ENCODE results near the gene CD300LB. TPM values are rescaled to one million over a fixed set of nuclear protein-coding genes. Genes with fewer than 3 reads are reported as not detected.

The CD300LB gene
- polyA plus RNA-seq, 2 of the 4 experiments (the other 2 are of a cell fraction), result not detected

DNA sequence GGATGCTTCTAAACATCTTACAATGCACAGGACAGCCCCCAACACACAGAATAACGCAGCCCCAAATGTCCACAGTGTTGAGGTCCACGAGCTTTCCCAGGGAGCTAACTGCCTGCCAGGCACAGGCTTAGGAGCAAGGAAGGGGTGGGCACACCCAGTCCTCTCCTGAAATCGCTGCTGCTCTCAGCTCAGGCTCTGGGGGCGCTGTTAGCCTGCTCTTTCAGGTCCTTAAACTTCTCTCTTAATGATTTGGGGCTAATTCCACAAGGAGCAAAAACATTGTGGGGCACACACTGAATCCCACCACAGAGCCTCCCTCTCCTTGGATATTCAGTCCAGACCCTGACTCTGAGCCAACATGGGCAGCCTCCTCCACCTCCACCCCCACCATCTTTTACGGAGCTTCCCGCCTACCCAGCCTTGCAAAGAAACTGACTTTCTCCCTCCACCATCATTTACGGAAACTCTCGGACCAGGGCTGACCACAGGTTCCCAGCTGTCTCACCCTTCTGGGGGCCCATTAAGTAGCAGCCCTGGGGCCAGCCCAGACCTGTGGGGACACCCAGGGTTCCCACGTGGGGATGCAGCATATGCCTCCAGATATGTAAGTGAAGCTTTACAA is 35.0 kb upstream of the CD300LB start:
- ATAC-seq, result peak in 1 of 2 experiments; percentile 67; a peak in 3 of 6 replicates
- FAIRE-seq, result peak; percentile 82
- CTCF ChIA-PET, result interaction anchor here (0.5 to 4.9 kb wide), 61 partner anchors 9 to 391 kb away, joined by 3 to 142 read pairs (median 5); partner anchors contain the start of genes BTBD17, CD300A, CD300C and CD300E

GRCh38 chr17:74565126-74565525 is 33.9 kb upstream of the CD300LB start:
- peaks cover 22% of the 10 kb centered on the region for H3K4me1 ChIP-seq
- H3K4me3 ChIP-seq, result no peak overlapping the region
- DNase-seq (ENCODE audit: low read depth in 1 of 2, low spot score in 1 of 2) (no peak), FAIRE-seq (no peak), ATAC-seq (no peak)
- H3K4me2 ChIP-seq, result no peak overlapping the region
- no peaks in the 10 kb centered on the region; the same call in 2 of the 3 replicates for H3K9me3 ChIP-seq
- no peak overlapping the region for H3K27ac ChIP-seq
- POLR2A ChIA-PET, result no interaction called here
- 44% methylated on average over 5 of the region's 5 CpGs for WGBS (ENCODE audit: missing lambda C conversion rate)
- TF ChIP-seq RCOR1 (IDR thresholded peaks at IDR 0.05; ENCODE audit: low read depth, low read length) (no peak), SMC3 (IDR thresholded peaks at IDR 0.05) (no peak), KDM5A (IDR thresholded peaks at IDR 0.05) (no peak), HEYL (CRISPR knock-in tag; IDR thresholded peaks at IDR 0.05) (no peak), HOXB13 (CRISPR knock-in tag; IDR thresholded peaks at IDR 0.05; ENCODE audit: low read depth) (no peak), NR3C1 (IDR thresholded peaks at IDR 0.05) (no peak), PBX3 (IDR thresholded peaks at IDR 0.05) (no peak), KDM1A (IDR thresholded peaks at IDR 0.05; ENCODE audit: low read depth) (no peak)
- CTCF ChIA-PET, result interaction anchor here (0.7 to 4.9 kb wide), 17 partner anchors 12 to 1060 kb away, joined by 3 to 142 read pairs (median 8); partner anchors contain the start of genes BTBD17, CD300C, CD300LD and RAB37

More for the DNA sequence above, 35.0 kb upstream of the CD300LB start:
- H3K4me1 ChIP-seq, result peaks cover 27% of the 10 kb centered on the region
- H3K9me3 ChIP-seq, result no peaks in the 10 kb centered on the region; the same call in 2 of the 3 replicates
- TF ChIP-seq SMC3 (IDR thresholded peaks at IDR 0.05), result peak; percentile 32; the same call in 2 of the 3 replicates
- TF ChIP-seq CHD2 (IDR thresholded peaks at IDR 0.05; ENCODE audit: low read length, partially characterized antibody), result no peak
- TF ChIP-seq CTCF (IDR thresholded peaks at IDR 0.05), result peak; percentile 68
- TF ChIP-seq RAD21 (conservative IDR thresholded peaks at IDR 0.05 in 1 of 2, IDR thresholded peaks at IDR 0.05 in 1 of 2), result peak; percentile 64 to 75
- no peak overlapping the region for H3K4me3 ChIP-seq
- POLR2A ChIA-PET, result no interaction called here
- peak overlapping the region in 1 of 2 experiments; percentile 41; a peak in 1 of 6 replicates for H3K27ac ChIP-seq
- 42% methylated on average over 9 of the region's 9 CpGs for WGBS (ENCODE audit: missing lambda C conversion rate)
- DNase-seq (ENCODE audit: low read depth in 1 of 2, low spot score in 1 of 2), result peak; percentile 51 to 66
- no peak overlapping the region for H3K4me2 ChIP-seq

DNA sequence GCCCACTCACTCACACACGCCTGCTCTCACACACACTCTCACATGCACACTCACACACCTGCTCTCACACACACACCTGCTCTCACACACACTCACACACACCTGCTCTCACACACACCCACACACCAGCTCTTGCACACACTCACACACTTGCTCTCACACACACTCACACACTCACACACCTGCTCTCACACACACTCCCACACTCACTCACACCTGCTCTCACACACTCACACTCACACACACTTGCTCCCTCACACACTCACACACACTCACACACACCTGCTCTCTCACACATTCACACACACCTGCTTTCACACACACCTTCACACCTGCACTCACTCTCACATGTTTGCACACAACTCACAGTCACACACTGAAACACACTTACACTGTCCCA is 32.1 kb upstream of the CD300LB start:
- Histone ChIP-seq H3K9me3 (no peaks in the 10 kb centered on the region; the same call in 2 of the 3 replicates), H3K4me3 (no peak overlapping the region), H3K27ac (no peak overlapping the region), H3K4me1 (peaks cover 5% of the 10 kb centered on the region; the same call in 1 of the 3 replicates), H3K4me2 (no peak overlapping the region)
- CTCF ChIA-PET, result interaction anchor here (0.5 kb wide), 1 partner anchor 759 kb away, joined by 3 read pairs; no protein-coding TSS in a partner anchor
- FAIRE-seq (no peak), ATAC-seq (no peak), DNase-seq (ENCODE audit: low read depth in 1 of 2, low spot score in 1 of 2) (no peak)
- POLR2A ChIA-PET, result no interaction called here
- TF ChIP-seq CBX8 (IDR thresholded peaks at IDR 0.05) (no peak), EHF (CRISPR knock-in tag; IDR thresholded peaks at IDR 0.05) (no peak), RAD21 (conservative IDR thresholded peaks at IDR 0.05 in 1 of 2, IDR thresholded peaks at IDR 0.05 in 1 of 2) (no peak)
- TF ChIP-seq, protein P1, sequence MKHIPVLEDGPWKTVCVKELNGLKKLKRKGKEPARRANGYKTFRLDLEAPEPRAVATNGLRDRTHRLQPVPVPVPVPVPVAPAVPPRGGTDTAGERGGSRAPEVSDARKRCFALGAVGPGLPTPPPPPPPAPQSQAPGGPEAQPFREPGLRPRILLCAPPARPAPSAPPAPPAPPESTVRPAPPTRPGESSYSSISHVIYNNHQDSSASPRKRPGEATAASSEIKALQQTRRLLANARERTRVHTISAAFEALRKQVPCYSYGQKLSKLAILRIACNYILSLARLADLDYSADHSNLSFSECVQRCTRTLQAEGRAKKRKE (CRISPR knock-in tag; IDR thresholded peaks at IDR 0.05; ENCODE audit: low read depth), result no peak
- WGBS (ENCODE audit: missing lambda C conversion rate), result 76% methylated on average over 1 of the region's 1 CpG

DNA sequence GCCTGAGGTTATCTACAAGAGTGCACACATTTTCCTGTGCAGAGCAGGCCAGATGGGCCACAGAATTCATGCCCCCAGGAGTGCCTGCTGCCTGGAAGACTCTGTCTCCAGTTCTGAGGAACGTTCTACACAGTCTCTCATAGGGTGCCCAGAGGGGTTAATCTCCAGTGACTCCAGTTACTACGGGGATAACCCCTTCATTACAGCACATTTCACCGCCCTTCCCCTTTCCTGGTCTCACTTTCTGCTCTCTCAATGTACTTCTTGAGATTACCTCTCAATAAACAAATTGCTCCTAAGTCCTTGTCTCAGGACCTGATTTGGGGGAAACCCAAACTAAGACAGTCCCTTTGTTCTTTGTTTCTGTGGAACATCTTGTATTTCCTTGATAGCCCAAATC is 30.3 kb upstream of the CD300LB start:
- no peak for ATAC-seq
- H3K4me3 ChIP-seq, result no peak overlapping the region
- H3K4me2 ChIP-seq, result no peak overlapping the region
- WGBS (ENCODE audit: missing lambda C conversion rate), result 23% methylated on average over 3 of the region's 3 CpGs
- H3K4me1 ChIP-seq, result no peaks in the 10 kb centered on the region
- FAIRE-seq, result no peak
- H3K9me3 ChIP-seq, result no peaks in the 10 kb centered on the region
- ChIA-PET POLR2A (no interaction called here), CTCF (interaction anchor here (1.1 to 1.5 kb wide), 4 partner anchors 11 to 95 kb away, joined by 3 to 7 read pairs (median 5); no protein-coding TSS in a partner anchor)
- H3K27ac ChIP-seq, result no peak overlapping the region
- no peak for DNase-seq (ENCODE audit: low read depth in 1 of 2, low spot score in 1 of 2)
- no peak for TF ChIP-seq SREBF2 (IDR thresholded peaks at IDR 0.05)
- no peak for TF ChIP-seq HES2 (IDR thresholded peaks at IDR 0.05)
- TF ChIP-seq CHD2 (IDR thresholded peaks at IDR 0.05; ENCODE audit: low read length, partially characterized antibody), result no peak
- no peak for TF ChIP-seq RFX5 (IDR thresholded peaks at IDR 0.05)
- no peak for TF ChIP-seq CBX2 (IDR thresholded peaks at IDR 0.05; ENCODE audit: borderline replicate concordance, low read depth)
- no peak for TF ChIP-seq SMC3 (IDR thresholded peaks at IDR 0.05)
- no peak for TF ChIP-seq MAZ (IDR thresholded peaks at IDR 0.05; ENCODE audit: borderline replicate concordance, low read depth, low read length)
- no peak for TF ChIP-seq CHD4 (IDR thresholded peaks at IDR 0.05; ENCODE audit: borderline replicate concordance)
- no peak for TF ChIP-seq FOSB (CRISPR knock-in tag; IDR thresholded peaks at IDR 0.05)
- TF ChIP-seq HOXB5 (CRISPR knock-in tag; IDR thresholded peaks at IDR 0.05), result no peak
- no peak for TF ChIP-seq TFCP2L1 (CRISPR knock-in tag; IDR thresholded peaks at IDR 0.05)
- no peak for TF ChIP-seq CEBPB (IDR thresholded peaks at IDR 0.05)
- TF ChIP-seq POLR2AphosphoS2 (conservative IDR thresholded peaks at IDR 0.05; ENCODE audit: low read length), result no peak
- no peak for TF ChIP-seq KDM5A (IDR thresholded peaks at IDR 0.05)
- TF ChIP-seq, protein P2, sequence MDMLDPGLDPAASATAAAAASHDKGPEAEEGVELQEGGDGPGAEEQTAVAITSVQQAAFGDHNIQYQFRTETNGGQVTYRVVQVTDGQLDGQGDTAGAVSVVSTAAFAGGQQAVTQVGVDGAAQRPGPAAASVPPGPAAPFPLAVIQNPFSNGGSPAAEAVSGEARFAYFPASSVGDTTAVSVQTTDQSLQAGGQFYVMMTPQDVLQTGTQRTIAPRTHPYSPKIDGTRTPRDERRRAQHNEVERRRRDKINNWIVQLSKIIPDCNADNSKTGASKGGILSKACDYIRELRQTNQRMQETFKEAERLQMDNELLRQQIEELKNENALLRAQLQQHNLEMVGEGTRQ (IDR thresholded peaks at IDR 0.05), result no peak

Data from A549 (cell line).